ENCODE results near the gene PSMF1.

Gene PSMF1

GRCh38 chr20:1164871-1165270 lies 46.5 kb downstream of the PSMF1 start:
- DNase-seq (ENCODE audit: low read depth in 2 of 2): no peak

DNA sequence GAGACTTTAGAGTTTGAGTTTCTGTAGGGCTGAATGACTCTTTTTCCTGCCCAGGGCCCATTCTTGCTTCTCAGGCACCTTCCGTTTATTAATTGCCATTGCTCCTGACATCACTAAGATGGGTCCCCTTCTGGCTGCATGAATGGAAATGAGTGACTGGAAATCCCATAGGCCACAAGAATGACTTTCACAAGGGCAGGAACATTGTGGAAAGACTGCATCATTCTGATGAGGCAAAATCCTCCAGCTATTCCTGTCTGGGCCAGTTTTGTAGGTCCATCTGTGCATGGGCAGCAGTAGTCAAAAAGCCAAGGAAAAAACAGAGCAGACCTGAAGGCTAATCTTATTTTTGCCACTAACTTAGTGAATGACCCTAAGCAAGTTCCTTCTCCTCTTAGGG lies 47.1 kb downstream of the PSMF1 start:
- no peak for DNase-seq (ENCODE audit: low read depth in 2 of 2)

GRCh38 chr20:1165941-1166340 lies 47.5 kb downstream of the PSMF1 start:
- DNase-seq (ENCODE audit: low read depth in 2 of 2): no peak

- DNase-seq (ENCODE audit: low read depth in 2 of 2): no peak
These were observed 48.7 kb downstream of the PSMF1 start for GRCh38 chr20:1166948-1167720.

DNA sequence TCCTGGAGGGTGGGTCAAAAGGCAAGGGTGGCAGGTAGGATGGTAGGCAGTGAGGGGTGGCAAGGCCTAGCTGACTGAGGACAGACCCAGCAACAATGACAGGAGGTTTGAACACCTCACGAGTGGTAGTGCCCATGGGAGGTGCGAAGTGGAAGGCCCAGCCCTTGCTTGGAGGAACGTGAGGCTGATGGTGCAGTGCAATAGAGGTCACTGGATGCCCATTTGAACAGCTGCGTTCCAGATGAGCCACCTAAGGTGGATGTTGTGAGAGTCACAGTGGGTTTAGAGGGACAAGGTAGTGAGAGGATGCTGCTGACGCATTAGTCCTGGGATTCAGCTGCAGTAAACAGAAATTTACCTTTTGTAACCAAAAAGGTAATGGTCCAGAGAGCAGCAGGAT lies 50.8 kb downstream of the PSMF1 start:
- no peak for DNase-seq (ENCODE audit: low read depth in 2 of 2)

DNA sequence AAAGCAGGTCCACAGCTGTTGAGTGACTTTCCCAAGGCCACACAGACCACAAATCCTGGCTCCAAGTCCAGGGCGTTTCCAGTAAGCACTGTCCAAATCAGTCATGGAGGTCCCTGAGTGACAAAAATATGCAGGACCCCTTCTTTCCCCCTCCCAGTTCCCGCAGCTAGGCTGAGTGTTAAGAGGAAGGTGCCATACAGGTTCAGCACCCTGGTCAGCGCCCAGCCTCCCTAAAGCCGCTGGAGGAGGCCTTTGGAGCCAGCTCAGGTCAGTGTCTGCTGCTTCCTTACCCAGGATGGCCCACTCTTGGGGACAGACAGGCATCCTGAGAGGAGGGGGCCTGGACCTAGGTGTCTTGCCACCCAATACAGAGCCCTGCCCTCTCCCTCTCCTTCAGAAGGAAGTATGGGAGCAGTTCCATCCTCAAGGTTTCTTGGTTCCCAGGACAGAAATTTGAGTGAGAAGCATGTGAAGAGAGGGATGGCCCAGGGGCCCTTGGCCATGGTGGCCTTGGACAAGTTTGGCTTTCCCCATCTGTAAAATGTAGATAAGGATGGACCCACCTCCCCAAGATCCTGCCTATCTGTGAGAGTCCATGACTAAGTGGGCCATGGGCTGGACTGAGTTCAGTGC lies 53.2 kb downstream of the PSMF1 start:
- DNase-seq (ENCODE audit: low read depth in 2 of 2): no peak

- DNase-seq (ENCODE audit: low read depth in 2 of 2): no peak
These were observed 55.3 kb downstream of the PSMF1 start for GRCh38 chr20:1173698-1174097.

GRCh38 chr20:1174787-1175186 lies 56.4 kb downstream of the PSMF1 start:
- no peak for DNase-seq (ENCODE audit: low read depth in 2 of 2)

- DNase-seq (ENCODE audit: low read depth in 2 of 2): no peak
These were observed 59.3 kb downstream of the PSMF1 start for GRCh38 chr20:1177680-1178079.

- no peak for DNase-seq (ENCODE audit: low read depth in 2 of 2)
These were observed 59.7 kb downstream of the PSMF1 start for GRCh38 chr20:1178103-1178502.

GRCh38 chr20:1178623-1179022 lies 60.2 kb downstream of the PSMF1 start:
- DNase-seq (ENCODE audit: low read depth in 2 of 2): no peak

DNA sequence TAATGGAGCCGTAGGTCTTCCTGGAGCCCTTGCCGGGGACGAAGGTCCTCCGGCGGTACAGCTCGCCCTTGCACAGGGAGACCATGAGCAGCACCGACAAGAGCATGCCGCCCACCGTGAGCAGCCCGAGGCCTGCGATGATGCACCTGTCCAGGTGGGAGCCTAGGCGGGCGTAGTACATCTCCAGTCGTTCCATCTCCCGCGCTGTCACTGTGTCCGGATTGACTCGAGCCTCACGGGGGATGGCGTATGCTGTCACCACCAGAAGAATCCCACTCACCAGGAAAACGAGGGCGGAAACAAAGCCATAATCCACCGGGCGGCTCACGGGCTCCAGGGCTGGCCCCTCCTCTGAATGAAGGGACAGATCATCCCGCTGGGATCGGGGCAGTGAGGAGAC lies 62.5 kb downstream of the PSMF1 start:
- DNase-seq (ENCODE audit: low read depth in 2 of 2): no peak

GRCh38 chr20:1182106-1182505 lies 63.7 kb downstream of the PSMF1 start:
- DNase-seq (ENCODE audit: low read depth in 2 of 2): no peak

- DNase-seq (ENCODE audit: low read depth in 2 of 2): no peak
These were observed 64.8 kb downstream of the PSMF1 start for GRCh38 chr20:1183153-1183552.

GRCh38 chr20:1184260-1184637 lies 65.8 kb downstream of the PSMF1 start:
- DNase-seq (ENCODE audit: low read depth in 2 of 2): no peak

DNA sequence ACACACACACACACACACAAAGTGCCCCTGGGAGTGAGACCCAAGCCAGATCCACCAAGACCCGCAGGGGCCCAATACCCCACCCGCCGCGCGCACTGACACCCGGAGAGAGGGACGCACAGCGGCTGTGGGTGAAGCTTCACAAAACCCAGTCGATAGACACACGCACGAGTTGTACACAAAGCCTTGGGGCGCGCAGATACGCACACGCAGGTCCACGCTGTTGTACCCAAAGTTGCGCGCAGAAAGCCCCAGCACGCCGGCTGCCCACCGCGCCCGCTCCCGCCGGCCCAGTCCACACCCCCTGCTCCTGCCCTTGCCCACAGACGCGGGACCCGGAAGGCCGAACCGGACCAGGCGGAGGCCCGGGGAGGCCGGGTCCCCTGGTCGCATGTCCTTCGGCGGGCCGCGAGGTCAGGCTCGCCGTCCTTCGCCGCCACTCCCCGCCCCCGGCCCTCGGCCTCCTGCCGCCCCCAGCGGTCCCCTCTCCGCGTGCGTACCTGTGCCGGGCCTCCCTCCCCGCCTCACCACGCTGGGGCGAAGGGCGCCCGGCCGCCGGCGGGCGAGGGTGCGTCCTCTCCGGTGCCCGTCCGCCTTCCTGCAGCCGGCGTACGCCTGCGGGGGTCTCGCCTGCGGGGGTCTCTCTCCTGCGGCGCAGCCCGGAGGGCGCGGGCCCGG lies 66.4 kb downstream of the PSMF1 start, which contains the start of gene TMEM74B:
Gene TMEM74B, minus strand, starts transcription at position 344 of the 678 bp plus-strand sequence. CDS start 1,180 bp downstream, outside the sequence.
- no peak for DNase-seq (ENCODE audit: low read depth in 2 of 2)

- DNase-seq (ENCODE audit: low read depth in 2 of 2): no peak
These were observed 66.9 kb downstream of the PSMF1 start for GRCh38 chr20:1185316-1185741.

DNA sequence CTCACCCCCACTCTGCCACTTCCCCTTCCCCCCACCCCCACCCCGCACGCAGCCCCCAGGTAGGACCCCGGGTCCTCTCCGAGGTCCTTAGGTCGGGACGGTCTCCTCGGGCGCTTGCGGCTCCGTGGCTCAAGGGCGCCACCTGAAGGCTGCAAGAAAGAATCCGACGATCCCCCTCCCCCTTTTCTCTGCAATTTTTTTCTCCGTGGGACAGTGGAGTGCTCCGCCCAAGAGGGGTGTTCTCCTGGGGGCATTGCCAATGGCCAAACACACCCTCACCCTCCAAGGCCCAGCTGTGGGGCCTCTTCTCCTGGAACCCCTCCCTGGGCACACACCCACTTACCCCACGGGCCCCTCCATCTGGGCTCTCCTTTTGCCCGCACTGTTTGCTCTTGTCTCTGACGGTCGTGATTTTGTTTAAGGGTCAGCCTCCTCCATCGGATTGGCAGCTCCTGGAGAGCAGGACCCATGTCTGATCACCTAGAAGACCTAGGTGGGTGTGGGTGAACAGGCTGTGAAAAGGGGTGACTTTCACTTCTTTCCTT lies 67.5 kb downstream of the PSMF1 start:
- DNase-seq (ENCODE audit: low read depth in 2 of 2): peak; percentile 13 to 34

- no peak for DNase-seq (ENCODE audit: low read depth in 2 of 2)
These were observed 68.1 kb downstream of the PSMF1 start for GRCh38 chr20:1186367-1186991.

- DNase-seq (ENCODE audit: low read depth in 2 of 2): no peak
These were observed 69.3 kb downstream of the PSMF1 start for GRCh38 chr20:1187605-1188171.

DNA sequence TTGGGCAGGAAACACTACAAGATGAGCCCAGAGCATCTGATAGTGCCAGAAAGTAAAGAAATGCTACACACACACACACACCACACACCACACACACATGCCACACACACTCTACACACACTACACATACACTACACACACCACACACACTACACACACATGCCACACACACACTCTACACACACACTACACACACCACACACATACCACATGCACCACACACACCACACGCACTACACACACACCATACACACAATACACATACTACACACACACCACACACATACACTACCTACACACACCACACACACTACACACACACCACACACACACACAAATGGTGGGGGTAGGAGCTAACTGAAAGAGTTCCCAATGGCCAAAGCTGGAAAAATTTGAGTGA lies 69.9 kb downstream of the PSMF1 start:
- DNase-seq (ENCODE audit: low read depth in 2 of 2): no peak

DNA sequence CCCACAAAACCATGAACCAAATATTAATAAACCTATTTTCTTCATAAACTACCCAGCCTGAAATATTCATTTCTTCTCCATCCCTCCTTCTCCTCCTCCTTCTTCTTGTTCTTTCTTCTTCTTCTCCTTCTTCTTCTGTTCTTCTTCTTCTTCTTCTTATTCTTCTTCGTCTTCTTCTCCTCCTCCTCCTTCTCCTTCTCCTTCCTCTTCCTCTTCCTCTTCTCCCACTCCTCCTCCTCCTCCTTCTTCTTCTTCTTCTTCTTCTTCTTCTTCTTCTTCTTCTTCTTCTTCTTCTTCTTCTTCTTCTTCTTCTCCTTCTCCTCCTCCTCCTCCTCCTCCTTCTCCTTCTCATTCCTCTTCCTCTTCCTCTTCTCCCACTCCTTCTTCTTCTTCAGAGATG lies 71.4 kb downstream of the PSMF1 start:
- DNase-seq (ENCODE audit: low read depth in 2 of 2): no peak

All from stimulated activated CD8-positive, alpha-beta memory T cell treated with anti-CD3 and anti-CD28 coated beads, Interleukin-15, amount 100 ng/mL, for 48 hours (primary cell).